KG1 (cell line): ENCODE results near the gene MAMDC2.

Source experiments
- DNase-seq: peaks from one replicate; lab custom pipeline; 2025; lab: John Stamatoyannopoulos, UW

The MAMDC2 gene

GRCh38 chr9:70064496-70064895 is 20.8 kb downstream of the MAMDC2 start:
- DNase-seq = no peak

GRCh38 chr9:70065572-70065971 is 21.9 kb downstream of the MAMDC2 start:
- DNase-seq = no peak

GRCh38 chr9:70066418-70066817 is 22.8 kb downstream of the MAMDC2 start:
- DNase-seq = no peak

GRCh38 chr9:70066874-70067273 is 23.2 kb downstream of the MAMDC2 start:
- no peak for DNase-seq

- DNase-seq = no peak
Measured at GRCh38 chr9:70069704-70070103, 26.1 kb downstream of the MAMDC2 start.

- DNase-seq = no peak
Measured at GRCh38 chr9:70073193-70073592, 29.5 kb downstream of the MAMDC2 start.

- DNase-seq = no peak
Measured at GRCh38 chr9:70073756-70074155, 30.1 kb downstream of the MAMDC2 start.

- no peak for DNase-seq
Measured at GRCh38 chr9:70076678-70077077, 33.0 kb downstream of the MAMDC2 start.

GRCh38 chr9:70079417-70080037 is 35.9 kb downstream of the MAMDC2 start:
- no peak for DNase-seq

GRCh38 chr9:70080481-70081119 is 37.0 kb downstream of the MAMDC2 start:
- DNase-seq = no peak

- no peak for DNase-seq
Measured at GRCh38 chr9:70081120-70081495, 37.5 kb downstream of the MAMDC2 start.

GRCh38 chr9:70083429-70083828 is 39.8 kb downstream of the MAMDC2 start:
- DNase-seq = no peak

GRCh38 chr9:70085241-70085640 is 41.6 kb downstream of the MAMDC2 start:
- no peak for DNase-seq

- DNase-seq = no peak
Measured at GRCh38 chr9:70091103-70091502, 47.5 kb downstream of the MAMDC2 start.

- no peak for DNase-seq
Measured at GRCh38 chr9:70091572-70091971, 47.9 kb downstream of the MAMDC2 start.

GRCh38 chr9:70092190-70092589 is 48.5 kb downstream of the MAMDC2 start:
- DNase-seq = no peak

- no peak for DNase-seq
Measured at GRCh38 chr9:70093095-70093494, 49.4 kb downstream of the MAMDC2 start.

GRCh38 chr9:70093944-70094343 is 50.3 kb downstream of the MAMDC2 start:
- no peak for DNase-seq

GRCh38 chr9:70094747-70095146 is 51.1 kb downstream of the MAMDC2 start:
- no peak for DNase-seq

GRCh38 chr9:70097187-70097586 is 53.5 kb downstream of the MAMDC2 start:
- no peak for DNase-seq

- no peak for DNase-seq
Measured at GRCh38 chr9:70100362-70100761, 56.7 kb downstream of the MAMDC2 start.

GRCh38 chr9:70101265-70101664 is 57.6 kb downstream of the MAMDC2 start:
- DNase-seq = no peak

GRCh38 chr9:70105147-70105546 is 61.5 kb downstream of the MAMDC2 start:
- no peak for DNase-seq

- DNase-seq = no peak
Measured at GRCh38 chr9:70106571-70106970, 62.9 kb downstream of the MAMDC2 start.
